ENCODE results near the gene ZNF581.

The ZNF581 gene

DNA sequence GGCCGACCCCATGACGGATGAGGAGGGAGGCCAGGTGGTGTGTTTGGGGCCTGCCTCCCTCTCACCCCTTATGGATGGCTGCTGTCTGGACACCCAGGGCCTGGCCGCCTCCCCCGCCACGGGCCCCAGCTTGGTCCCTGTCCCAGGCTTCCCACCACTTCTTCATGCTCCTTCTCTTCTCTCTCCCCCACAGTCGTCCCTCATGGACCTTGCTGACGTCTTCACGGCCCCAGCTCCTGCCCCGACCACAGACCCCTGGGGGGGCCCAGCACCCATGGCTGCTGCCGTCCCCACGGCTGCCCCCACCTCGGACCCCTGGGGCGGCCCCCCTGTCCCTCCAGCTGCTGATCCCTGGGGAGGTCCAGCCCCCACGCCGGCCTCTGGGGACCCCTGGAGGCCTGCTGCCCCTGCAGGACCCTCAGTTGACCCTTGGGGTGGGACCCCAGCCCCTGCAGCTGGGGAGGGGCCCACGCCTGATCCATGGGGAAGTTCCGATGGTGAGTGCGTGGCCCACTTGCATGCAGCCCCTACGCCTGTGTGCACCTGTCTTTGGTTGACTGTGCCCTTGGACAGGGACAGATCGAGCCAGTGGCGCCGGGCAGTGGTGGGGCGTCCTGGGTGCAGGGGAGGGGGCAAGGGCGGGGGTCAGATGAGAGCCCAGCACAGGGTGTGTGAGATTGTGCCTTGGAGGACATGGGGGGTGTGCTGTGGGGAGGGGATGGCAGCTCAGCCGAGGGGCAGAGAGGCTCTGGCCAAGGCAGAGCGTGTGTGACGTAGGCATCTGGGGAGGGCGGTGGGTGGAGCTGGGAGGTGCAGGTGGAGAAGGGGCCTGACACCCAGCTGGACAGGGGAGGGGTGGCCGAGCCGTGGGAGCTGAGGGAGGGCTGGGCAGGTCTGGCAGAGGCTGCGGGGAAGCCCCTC lies 48.4 kb downstream of the ZNF581 start:
- Histone ChIP-seq H3K4me3 (no peak overlapping the region), H3K27ac (no peak overlapping the region)
- DNase-seq (ENCODE audit: low spot score): no peak
- TF ChIP-seq, protein P1, sequence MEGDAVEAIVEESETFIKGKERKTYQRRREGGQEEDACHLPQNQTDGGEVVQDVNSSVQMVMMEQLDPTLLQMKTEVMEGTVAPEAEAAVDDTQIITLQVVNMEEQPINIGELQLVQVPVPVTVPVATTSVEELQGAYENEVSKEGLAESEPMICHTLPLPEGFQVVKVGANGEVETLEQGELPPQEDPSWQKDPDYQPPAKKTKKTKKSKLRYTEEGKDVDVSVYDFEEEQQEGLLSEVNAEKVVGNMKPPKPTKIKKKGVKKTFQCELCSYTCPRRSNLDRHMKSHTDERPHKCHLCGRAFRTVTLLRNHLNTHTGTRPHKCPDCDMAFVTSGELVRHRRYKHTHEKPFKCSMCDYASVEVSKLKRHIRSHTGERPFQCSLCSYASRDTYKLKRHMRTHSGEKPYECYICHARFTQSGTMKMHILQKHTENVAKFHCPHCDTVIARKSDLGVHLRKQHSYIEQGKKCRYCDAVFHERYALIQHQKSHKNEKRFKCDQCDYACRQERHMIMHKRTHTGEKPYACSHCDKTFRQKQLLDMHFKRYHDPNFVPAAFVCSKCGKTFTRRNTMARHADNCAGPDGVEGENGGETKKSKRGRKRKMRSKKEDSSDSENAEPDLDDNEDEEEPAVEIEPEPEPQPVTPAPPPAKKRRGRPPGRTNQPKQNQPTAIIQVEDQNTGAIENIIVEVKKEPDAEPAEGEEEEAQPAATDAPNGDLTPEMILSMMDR (IDR thresholded peaks at IDR 0.05): no peak

DNA sequence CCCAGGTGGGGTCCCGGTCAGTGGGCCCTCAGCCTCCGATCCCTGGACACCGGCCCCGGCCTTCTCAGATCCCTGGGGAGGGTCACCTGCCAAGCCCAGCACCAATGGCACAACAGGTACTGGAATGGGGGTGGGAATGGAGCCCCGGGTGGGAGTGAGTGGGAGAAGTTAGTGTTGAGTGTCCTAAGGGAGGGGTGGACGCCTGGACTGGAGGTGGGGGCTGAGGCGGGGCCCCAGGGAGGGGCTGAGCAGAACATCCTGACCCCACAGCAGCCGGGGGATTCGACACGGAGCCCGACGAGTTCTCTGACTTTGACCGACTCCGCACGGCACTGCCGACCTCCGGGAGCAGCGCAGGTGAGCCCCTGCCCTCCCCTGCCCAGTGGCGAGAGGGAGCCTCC lies 49.2 kb downstream of the ZNF581 start:
- TF ChIP-seq, protein P1 (IDR thresholded peaks at IDR 0.05): no peak
- DNase-seq (ENCODE audit: low spot score): no peak
- Histone ChIP-seq H3K4me3 (no peak overlapping the region), H3K27ac (no peak overlapping the region)

DNA sequence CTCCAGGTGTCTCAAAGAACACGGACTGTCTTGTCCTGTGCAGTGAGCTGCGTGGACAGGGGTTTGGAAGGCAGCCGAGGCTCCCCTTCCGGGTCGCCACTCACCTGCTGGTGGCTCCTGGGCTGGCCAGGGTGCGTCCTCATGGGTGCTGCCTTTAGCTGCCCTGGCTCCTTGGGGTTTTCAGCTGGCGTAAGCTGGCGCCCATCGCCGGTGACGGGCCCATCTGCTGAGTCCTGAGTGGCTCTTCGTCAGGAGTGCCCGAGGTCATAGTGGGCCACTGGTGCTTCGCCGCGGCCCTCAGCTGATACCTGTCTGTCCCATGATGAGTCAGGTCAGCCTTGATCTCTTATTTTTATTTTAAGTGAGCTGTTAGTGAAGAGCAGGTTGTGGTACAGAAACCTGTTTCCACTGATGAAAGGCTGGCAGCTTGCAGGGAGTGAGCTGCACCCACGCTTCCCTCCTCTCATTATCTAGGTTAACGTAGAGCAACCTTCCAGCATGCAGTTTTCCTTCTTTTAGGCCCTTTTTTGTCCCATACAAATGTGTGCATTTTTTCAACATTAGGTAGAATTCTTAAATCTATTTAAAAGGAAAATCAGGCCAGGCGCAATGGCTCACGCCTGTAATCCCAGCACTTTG lies 50.0 kb downstream of the ZNF581 start:
- H3K4me3 ChIP-seq: no peak overlapping the region
- TF ChIP-seq, protein P1 (IDR thresholded peaks at IDR 0.05): no peak
- no peak overlapping the region for H3K27ac ChIP-seq
- no peak for DNase-seq (ENCODE audit: low spot score)

DNA sequence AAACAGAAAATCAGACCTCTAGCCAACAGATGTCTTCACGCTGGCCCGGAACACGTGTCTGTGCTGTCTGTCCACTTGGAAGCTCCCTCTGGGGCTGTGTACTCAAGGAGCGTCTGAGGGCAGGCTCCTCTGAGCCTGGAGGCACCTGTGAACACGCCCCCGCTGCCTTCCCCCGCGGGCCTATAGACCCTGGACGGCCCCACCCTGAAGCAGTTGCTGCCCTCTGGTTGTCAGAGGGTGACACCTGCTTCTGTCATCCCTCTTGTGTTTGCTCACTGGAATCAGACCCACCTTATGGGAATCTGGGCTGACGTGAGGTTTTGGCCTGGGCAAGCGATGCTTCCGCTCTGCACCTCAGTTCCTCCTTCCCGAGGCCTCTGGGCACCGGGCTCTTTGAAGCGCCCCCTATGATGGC lies 50.8 kb downstream of the ZNF581 start:
- TF ChIP-seq, protein P1 (IDR thresholded peaks at IDR 0.05): no peak
- Histone ChIP-seq H3K4me3 (no peak overlapping the region), H3K27ac (no peak overlapping the region)
- no peak for DNase-seq (ENCODE audit: low spot score)

DNA sequence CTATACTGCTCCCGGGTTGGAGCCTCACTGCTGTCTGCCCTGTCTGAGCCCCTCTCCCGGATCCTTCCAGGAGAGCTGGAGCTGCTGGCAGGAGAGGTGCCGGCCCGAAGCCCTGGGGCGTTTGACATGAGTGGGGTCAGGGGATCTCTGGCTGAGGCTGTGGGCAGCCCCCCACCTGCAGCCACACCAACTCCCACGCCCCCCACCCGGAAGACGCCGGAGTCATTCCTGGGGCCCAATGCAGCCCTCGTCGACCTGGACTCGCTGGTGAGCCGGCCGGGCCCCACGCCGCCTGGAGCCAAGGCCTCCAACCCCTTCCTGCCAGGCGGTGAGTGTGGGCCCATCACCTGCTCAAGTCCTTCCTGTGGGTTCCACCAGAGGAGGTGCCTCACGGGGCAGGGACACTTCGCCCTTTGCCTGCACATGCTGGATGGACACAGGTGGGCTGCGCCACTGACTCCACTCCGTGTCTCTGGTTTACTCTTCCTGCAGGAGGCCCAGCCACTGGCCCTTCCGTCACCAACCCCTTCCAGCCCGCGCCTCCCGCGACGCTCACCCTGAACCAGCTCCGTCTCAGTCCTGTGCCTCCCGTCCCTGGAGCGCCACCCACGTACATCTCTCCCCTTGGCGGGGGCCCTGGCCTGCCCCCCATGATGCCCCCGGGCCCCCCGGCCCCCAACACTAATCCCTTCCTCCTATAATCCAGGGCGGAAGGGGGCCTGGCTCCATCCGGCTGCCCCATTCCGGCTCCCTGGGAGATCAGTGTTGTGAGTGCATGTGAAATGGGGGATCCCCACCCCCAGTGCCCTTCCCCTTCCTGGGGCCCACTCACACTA lies 51.4 kb downstream of the ZNF581 start:
- H3K27ac ChIP-seq: no peak overlapping the region
- TF ChIP-seq, protein P1 (IDR thresholded peaks at IDR 0.05): no peak
- H3K4me3 ChIP-seq: no peak overlapping the region
- no peak for DNase-seq (ENCODE audit: low spot score)

Measured in coronary artery (tissue), 2 donors.